Daoy (cell line): ENCODE data around the gene GNAL. TPM values are rescaled to one million over a fixed set of nuclear protein-coding genes. Genes with fewer than 3 reads are reported as not detected.
A peak's percentile ranks its signal among the peaks of the same experiment; 100 is the strongest.

Experiments
- DNase-seq: peaks from one replicate; pipeline ENCODE4 v3.0.0-alpha.2; 2015; ENCODE audit warnings: low read depth
- total RNA-seq: library from RNA; depleted of rRNA; stranded (reverse); fragments of >200 nt; shearing (Covaris generic); gene quantifications from 2 replicates; pipeline ENCODE4 v1.2.3, GENCODE V29; 2014

Gene GNAL
- total RNA-seq, 1 experiment from 2014 or later = 0.97 TPM

- DNase-seq = no peak
These were observed 72.5 kb downstream of the GNAL start for GRCh38 chr18:11761553-11761952.

DNA sequence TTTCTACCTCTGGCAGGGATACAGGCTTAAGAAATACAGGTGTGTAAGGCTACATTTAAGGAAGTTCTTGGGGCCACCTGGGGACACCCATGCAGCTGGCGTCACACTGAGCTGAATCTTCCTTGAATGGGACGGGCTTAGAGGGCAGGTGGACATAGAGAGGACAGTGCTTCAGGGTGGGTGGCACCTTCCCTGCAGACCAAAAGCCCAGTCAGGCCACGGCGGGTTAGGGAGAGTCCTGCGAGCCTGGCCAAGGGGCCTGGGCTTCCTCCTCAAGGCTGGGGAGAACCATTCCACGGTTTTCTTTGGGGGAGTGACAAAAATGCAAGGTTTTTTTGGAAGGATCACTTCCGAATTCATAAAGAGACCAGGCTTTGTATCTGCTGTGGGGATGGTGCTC is 73.4 kb downstream of the GNAL start:
- no peak for DNase-seq

GRCh38 chr18:11767329-11767728 is 78.3 kb downstream of the GNAL start:
- no peak for DNase-seq

DNA sequence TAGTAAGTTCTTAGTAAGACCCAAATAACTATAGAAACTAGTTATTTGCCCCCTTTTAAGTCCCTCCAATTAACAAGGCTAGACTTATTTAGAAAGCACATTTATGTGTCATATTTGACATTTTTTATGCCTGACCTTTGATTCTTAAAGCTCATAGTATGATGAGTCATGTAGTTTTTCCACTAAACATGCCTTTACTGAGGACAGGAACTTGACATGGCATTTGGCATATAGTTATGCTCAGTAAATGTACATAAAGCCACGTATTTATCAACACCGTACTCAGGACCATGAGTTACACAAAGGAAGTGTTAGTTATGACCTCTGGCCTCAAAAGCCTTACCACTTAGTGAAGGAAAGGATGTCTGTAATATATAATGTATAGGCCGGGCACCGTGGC is 78.9 kb downstream of the GNAL start:
- DNase-seq = no peak

- no peak for DNase-seq
These were observed 86.5 kb downstream of the GNAL start for GRCh38 chr18:11775436-11776174.

DNA sequence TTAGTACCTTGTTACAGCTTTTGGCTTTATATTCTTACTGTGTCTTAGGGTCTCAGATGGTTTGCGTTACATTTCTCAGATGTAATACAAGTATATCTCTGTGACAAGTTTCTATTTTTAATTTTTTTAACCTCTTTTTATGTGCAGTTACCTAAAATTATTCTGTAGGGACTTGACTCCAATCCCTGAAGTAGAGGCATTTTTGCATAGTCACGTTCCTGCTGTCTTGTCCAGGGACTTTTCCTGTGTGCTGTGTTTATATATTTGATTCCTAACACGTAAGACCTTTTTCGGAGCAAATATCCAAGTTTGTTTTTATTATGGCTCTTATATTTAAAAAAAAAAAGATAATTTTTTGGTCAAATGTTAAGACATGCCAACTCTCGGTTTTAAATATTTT is 91.0 kb downstream of the GNAL start:
- DNase-seq = no peak

DNA sequence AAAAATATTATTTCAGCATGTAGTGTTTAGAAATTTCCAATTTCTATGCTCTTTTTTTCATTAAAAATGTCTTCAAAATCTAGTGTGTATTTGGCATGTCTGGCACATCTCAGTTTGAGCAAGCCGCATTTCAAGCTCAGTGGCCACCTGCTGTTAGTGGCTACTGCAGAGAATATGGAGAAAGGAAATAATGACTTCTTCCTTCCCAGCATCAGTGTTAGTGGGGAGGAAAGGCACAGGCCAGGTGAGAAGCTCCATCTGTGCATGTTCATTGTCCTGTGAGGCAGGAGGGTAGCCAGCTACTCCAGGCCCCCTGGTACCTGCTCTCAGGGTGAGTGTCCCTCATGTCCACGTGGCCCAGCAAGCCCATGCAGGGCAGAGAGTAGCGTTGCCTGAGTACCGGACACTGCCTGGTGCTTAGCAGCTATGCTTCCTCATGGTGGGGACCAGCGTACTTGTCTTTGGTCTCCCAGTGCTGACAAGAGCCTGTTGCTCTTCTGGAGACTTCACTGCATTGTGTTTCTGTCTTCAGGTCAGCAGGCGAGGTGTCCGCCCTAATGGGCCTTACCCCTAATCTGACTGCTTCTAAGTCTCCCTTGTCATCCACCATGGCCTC is 94.8 kb downstream of the GNAL start:
- no peak for DNase-seq

GRCh38 chr18:11784674-11785304 is 95.7 kb downstream of the GNAL start:
- DNase-seq = no peak

- no peak for DNase-seq
These were observed 96.5 kb downstream of the GNAL start for GRCh38 chr18:11785444-11786055.

DNA sequence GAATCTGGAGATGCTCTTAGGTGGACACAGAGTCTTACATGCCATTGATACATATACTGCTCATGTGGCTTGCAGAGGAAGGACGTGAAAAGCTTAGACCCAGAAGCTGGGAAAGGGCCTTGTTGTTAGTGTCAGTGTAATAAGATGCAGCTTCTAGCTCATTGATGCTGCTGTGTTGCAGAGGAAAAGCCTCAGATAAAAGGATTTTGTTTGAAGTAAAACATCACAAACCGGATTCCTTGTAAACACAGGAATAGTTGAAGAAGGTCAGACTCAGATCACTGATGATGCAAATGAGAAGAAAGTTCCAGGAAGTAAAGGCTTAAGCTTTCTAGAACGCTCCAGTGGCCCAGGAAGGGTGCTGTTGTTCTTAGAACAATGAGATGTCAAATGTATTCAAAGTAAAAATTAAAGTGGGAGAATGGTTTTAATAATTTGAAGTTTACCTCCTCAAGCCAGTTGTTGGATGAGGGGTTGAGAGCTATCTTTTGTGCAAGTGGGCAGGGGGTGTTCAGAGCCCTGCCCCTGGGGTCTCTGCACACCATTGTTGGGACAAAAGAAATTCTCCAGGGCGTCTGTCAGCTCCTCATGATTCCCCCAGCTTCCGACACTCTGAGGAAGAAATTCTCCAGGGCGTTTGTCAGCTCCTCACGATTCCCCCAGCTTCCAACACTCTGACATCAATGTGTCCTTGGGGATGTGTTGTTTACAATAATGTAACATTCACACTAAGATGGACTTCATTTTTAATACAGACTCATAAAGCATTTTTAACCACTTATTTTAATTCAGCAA is 100.8 kb downstream of the GNAL start:
- DNase-seq = no peak

GRCh38 chr18:11791131-11791530 is 102.1 kb downstream of the GNAL start:
- no peak for DNase-seq

DNA sequence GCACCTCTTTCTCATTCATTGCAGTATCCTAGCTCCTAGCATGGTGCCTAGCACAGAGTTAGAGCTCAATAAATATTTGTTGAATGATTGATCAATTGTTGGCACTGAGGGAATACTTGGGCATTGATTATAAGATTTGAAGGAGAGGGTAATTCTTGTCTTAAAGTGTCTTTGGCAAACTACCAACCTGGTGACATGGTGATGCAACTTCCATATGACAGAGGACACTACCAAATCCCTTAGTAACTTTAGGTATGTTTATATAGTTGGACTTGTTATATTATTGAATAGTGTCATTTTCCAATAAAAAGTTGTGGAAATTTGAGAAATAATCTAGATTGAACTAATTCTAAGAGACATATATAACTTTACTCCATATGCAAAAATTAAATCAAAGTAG is 103.6 kb downstream of the GNAL start:
- DNase-seq = no peak

GRCh38 chr18:11794195-11794594 is 105.1 kb downstream of the GNAL start:
- no peak for DNase-seq

DNA sequence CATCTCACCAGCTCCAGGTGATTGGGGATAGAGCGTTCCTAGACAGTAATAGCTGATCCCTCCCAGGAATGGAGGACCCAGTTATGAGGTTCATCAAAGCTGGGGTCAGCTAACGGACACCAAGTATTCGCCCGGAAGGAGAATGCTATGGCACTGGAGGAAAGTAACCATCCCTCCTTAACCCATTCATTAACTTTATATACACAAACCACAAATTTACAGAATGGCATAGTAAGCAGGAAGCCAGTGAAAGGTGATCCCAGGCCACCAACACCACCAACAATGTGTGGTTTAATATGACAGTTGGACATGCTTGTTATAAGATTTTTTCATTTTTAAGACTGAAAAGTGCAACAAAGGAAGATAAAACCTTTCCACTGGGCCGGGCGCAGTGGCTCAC is 106.9 kb downstream of the GNAL start:
- DNase-seq = no peak

DNA sequence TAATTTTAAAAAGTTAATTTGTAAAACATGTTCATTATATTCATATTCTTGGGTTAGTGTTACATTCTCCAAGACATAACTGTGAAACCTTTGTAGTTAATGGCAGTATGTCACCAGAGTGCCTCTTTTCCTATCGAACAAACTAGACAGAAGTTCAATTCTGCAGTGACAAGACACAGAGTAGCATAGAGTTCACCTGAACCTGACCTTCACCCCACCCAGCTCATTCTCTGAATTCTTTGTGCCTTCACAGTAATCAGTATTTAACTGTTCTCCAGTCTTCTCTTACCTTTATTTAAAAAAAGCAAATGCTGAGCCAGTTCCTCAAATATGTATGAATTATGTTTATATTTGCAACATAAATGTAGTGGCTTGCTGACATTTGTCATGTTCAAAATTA is 109.2 kb downstream of the GNAL start:
- no peak for DNase-seq

GRCh38 chr18:11799066-11799465 is 110.0 kb downstream of the GNAL start:
- no peak for DNase-seq

DNA sequence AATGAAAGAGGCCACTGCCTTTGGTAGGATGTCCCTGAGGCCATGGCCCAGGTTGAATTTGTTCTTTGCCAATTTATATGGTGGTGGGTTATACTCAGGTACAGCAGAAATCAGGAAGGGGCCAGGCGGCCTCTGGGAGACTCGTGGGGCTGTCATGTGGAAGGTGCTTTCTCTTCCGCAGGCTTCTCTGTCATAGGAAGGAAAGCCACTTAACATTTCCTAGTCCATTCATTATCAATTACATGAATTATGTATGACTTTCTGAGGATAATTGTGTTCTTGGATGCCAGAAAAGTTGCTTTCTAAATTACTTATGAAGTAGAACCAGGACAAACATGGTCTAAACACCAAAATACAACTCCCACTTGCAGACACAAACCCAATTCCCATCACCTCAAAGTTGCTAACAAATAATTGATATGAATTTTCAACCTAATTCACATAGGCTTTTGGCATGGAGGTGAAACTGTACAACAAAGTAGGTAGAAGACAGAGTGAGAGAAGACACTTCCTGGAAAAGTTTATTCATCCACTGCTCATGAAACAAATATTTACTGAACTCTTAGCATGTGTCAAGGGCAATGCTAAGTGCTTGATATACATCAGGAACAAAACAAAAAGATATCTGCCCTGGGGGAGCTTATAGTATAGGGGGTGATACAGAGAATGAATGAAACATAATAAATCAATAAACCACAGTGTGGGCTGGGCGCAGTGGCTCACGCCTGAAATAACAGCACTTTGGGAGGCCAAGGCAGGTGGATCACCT is 111.7 kb downstream of the GNAL start:
- no peak for DNase-seq

DNA sequence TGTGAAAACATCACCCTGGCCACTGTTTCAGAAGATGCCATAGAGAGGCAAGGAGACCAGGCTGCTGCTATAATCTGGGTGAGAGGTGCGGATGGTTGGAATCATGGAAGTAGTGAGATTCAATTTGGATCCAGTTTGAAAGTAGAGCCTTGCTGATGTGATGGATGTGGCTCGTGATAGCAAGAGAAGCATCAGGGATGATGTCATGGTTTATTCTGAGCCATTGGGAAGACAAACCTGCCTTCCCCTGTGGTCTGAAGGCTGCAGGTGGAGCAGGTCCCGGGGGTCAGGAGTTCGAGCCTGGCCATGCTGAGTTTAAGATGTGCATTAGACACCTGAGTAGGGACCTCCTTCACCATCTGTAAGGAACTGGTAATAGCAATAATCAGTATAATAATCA is 112.5 kb downstream of the GNAL start:
- no peak for DNase-seq

DNA sequence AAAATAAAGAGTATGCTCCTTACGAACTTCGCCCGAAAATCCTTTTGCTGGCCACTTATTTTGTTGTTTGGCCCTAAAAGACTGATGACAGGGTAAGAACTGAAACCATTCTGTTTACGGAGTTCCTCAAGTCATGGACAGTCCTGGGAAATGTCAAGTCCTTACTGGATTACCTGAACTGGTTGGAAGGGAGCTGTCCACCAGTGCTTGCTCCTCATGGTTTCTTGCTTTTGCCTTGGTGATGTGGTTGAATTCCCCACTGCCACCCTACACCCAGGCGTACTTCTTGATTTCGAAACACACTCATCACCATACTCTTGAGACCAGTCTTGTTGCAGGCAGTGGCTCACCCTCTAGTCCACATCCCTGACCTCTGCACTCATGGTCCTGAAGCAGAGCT is 113.1 kb downstream of the GNAL start:
- DNase-seq = no peak

GRCh38 chr18:11802586-11802985 is 113.5 kb downstream of the GNAL start:
- no peak for DNase-seq

- peak; percentile 5 for DNase-seq
These were observed 118.2 kb downstream of the GNAL start for GRCh38 chr18:11807233-11807632.
